ENCODE data around the gene ARSB. TPM values are rescaled to one million over a fixed set of nuclear protein-coding genes. Genes with fewer than 3 reads are reported as not detected.

Gene ARSB
- total RNA-seq, 1 donor = 26.3 TPM

DNA sequence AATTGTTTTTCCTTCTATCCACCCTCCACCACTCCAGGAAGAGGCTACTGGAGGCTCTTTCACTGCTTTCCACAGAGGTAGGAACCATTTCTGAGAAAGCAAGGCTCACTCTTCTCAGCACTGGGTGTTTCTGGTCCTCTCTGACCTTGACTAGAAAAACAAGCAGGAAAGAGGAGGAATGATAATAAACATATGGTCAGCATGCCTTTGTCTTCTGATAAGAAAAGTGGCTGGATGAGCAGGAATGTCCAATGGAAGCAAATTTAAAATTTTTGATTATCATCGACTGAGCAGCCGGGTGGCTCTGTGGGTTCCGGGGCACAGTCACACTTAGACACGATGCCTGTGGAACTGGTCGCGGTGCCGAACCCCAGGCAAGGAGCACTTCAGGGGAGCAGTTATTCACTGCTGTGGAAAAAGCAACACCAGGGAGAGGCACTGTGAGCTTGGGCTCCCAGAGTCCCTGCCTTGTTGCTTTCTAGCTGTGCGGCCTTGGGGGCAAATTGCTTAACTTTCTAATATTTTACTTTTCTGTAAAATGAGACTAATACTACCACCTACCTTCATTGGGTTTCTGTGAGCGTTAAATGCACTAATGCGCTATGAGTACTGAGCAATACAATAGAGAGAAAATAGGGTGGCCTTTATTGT is 179.5 kb downstream of the ARSB start:
- no peak overlapping the region for H3K4me3 ChIP-seq (ENCODE audit: low read depth, low read length)
- TF ChIP-seq, protein P1, sequence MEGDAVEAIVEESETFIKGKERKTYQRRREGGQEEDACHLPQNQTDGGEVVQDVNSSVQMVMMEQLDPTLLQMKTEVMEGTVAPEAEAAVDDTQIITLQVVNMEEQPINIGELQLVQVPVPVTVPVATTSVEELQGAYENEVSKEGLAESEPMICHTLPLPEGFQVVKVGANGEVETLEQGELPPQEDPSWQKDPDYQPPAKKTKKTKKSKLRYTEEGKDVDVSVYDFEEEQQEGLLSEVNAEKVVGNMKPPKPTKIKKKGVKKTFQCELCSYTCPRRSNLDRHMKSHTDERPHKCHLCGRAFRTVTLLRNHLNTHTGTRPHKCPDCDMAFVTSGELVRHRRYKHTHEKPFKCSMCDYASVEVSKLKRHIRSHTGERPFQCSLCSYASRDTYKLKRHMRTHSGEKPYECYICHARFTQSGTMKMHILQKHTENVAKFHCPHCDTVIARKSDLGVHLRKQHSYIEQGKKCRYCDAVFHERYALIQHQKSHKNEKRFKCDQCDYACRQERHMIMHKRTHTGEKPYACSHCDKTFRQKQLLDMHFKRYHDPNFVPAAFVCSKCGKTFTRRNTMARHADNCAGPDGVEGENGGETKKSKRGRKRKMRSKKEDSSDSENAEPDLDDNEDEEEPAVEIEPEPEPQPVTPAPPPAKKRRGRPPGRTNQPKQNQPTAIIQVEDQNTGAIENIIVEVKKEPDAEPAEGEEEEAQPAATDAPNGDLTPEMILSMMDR (IDR thresholded peaks at IDR 0.05; ENCODE audit: insufficient read depth, low read depth, low read length) = no peak
- peak; percentile 33 for DNase-seq (ENCODE audit: low read depth)

DNA sequence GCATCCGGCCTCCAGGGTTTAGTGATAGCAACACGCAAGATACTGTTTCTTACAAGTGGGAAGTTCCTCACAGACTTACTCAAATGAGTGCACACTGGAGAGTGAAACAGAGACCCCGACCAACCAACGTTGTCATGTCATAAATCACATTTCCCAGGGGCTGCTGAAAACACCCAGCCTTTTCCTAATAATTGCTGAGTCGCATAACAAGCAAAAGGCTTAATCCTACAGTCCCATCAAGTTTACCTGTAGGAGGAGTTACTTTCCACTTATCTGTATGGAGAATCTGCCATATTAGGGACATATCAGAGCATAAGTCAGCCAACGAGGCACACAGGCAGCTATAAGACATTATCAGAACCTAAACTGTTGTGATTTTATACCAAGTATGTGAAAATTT is 180.1 kb downstream of the ARSB start:
- TF ChIP-seq, protein P1 (IDR thresholded peaks at IDR 0.05; ENCODE audit: insufficient read depth, low read depth, low read length) = no peak
- no peak overlapping the region for H3K4me3 ChIP-seq (ENCODE audit: low read depth, low read length)
- no peak for DNase-seq (ENCODE audit: low read depth)

DNA sequence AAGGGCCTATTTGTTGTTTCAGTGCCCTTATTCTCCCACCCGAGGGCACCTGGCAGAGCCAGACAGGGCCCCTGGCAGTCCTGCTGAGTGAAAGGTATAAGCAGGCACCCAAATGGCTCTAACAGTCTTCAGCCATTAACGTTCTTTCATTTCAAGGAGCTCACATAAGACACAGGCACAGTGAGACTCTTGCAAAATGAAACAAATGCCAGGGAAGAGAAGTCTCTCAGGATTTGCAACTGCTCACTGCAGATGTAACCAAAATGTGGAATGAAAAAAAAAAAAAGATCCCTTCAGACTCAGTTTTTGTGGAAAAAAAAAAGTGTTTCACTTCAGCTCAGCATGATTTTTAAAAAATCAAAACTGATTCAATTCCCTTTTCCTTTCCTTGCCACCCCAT is 181.2 kb downstream of the ARSB start:
- no peak overlapping the region for H3K4me3 ChIP-seq (ENCODE audit: low read depth, low read length)
- TF ChIP-seq, protein P1 (IDR thresholded peaks at IDR 0.05; ENCODE audit: insufficient read depth, low read depth, low read length) = no peak
- no peak for DNase-seq (ENCODE audit: low read depth)

DNA sequence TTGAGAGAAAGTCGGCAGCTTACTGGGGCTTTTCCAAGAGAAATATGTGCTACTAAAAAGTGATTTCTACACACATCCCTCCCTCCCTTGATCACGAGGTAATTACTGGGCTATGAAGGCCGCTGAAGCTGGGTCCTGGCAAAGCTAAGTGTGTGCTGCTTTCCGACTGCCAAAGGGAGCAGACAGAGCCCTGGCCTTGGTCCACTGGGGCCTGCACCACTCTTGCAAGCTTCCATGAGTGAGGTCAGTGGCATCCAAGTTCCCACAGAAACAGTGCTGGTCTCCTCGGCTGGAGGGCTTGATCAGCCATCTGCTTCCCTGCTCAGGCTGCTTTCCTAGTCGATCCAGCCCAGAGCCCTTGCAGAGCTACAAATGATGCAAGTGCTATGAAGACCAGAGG is 181.8 kb downstream of the ARSB start:
- H3K4me3 ChIP-seq (ENCODE audit: low read depth, low read length) = no peak overlapping the region
- TF ChIP-seq, protein P1 (IDR thresholded peaks at IDR 0.05; ENCODE audit: insufficient read depth, low read depth, low read length) = no peak
- DNase-seq (ENCODE audit: low read depth) = peak; percentile 44

DNA sequence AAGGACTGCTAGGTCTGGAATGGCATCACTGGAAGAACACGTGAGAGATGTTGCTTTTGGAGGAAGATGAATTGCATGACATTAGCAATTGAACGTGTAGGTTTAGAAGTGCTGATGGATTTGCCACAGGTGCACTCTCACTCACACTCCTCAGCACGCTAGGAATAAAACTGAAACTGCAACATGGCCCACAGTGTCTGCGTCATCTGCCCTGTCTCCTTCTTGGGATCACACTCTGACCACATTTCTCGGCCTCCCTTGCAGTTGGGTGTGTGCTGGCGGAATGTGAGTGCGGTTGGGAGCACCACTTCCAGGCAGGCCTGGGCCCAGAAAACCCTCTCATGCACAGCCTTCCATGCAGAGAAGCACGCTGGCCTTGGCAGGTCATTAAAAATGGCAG is 183.7 kb downstream of the ARSB start:
- TF ChIP-seq, protein P1 (IDR thresholded peaks at IDR 0.05; ENCODE audit: insufficient read depth, low read depth, low read length) = no peak
- no peak overlapping the region for H3K4me3 ChIP-seq (ENCODE audit: low read depth, low read length)
- DNase-seq (ENCODE audit: low read depth) = no peak

DNA sequence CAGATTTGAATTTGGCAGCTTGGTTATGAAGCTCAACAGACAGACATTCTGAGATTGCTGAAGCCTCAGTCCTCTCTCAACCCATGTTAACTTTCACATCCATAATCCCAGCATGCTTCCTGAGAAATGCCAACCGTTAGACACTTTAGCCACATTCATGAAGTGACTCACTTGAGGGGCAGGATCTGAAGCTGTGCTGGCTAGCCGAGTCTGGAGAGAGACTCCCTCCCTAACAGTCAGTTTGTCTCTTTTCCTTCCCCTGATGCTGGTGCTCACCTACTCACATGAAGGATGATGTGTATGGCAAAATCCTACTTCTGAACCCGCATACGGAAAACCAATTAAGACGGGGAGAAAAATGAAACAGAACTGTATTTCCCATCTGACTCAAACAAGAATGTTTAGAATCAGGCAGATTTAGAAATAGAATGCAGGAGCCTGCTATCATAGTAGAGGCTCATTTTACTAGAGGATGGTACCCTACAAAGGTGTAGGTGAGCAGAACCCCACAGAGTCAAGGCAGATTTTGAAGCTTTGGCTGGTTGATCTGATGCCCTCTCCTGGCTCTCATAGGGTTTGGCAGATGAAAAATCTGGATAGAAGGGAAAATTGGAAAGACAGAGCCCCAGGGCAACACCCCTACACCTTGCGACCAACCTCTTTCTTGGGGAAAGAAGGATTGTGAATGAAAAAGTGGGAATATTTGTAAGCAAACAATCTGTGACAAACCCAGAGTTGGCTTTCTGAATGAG is 185.7 kb downstream of the ARSB start:
- peak; percentile 44 for DNase-seq (ENCODE audit: low read depth)
- TF ChIP-seq, protein P1 (IDR thresholded peaks at IDR 0.05; ENCODE audit: insufficient read depth, low read depth, low read length) = peak; percentile 38
- H3K4me3 ChIP-seq (ENCODE audit: low read depth, low read length) = no peak overlapping the region

All from fibroblast of villous mesenchyme (primary cell).